ENCODE data around the gene CCDC82. TPM values are rescaled to one million over a fixed set of nuclear protein-coding genes. Genes with fewer than 3 reads are reported as not detected.

Gene CCDC82
- total and polyA plus RNA-seq, 2 donors (not counting 1 experiment from before 2014, with no cell fraction given) = 12.9 to 34.1 TPM

GRCh38 chr11:96318399-96318798 is 71.3 kb downstream of the CCDC82 start:
- no peaks in the 10 kb centered on the region for H3K27me3 Mint-ChIP-seq
- Histone ChIP-seq H3K9ac (ENCODE audit: low read length) (no peak overlapping the region), H3K36me3 (replicated peaks in 1 of 2; ENCODE audit: control extremely low read depth in 1 of 2, control insufficient read depth in 1 of 2, extremely low read depth in 1 of 2, insufficient read depth in 2 of 2, low read length in 1 of 2) (peaks cover 0 to 7% of the 10 kb centered on the region in 2 experiments), H3K4me3 (ENCODE audit: control extremely low read depth in 1 of 5, extremely low read depth in 1 of 5, insufficient read depth in 1 of 5, low read depth in 2 of 5, low read length in 4 of 5) (no peak overlapping the region), H3K4me2 (replicated peaks; ENCODE audit: low read depth, low read length, poor library complexity, severe bottlenecking) (no peak overlapping the region), H3K79me2 (ENCODE audit: control insufficient read depth, insufficient read depth, low read length) (peaks cover 76% of the 10 kb centered on the region), H3K9me3 (ENCODE audit: control extremely low read depth in 1 of 3, control insufficient read depth in 2 of 3, insufficient read depth in 1 of 3, low read length in 2 of 3) (no peaks in the 10 kb centered on the region), H3K27ac (ENCODE audit: low read length in 2 of 2) (no peak overlapping the region), H2AFZ (ENCODE audit: insufficient read depth, low read depth, low read length, poor library complexity, severe bottlenecking) (no peak overlapping the region), H3K27me3 (replicated peaks in 1 of 4; ENCODE audit: control extremely low read depth in 1 of 4, control insufficient read depth in 3 of 4, insufficient read depth in 4 of 4, low read length in 3 of 4) (no peaks in the 10 kb centered on the region), H4K20me1 (ENCODE audit: control insufficient read depth, insufficient read depth, low read length, poor library complexity, severe bottlenecking) (peaks cover 14% of the 10 kb centered on the region), H3K4me1 (ENCODE audit: control insufficient read depth in 2 of 2, insufficient read depth in 2 of 2, low read length in 2 of 2) (peaks cover 11 to 12% of the 10 kb centered on the region in 2 donors)
- intact Hi-C loops (cut with micrococcal nuclease) = no loop called here
- POLR2A ChIA-PET = no interaction called here
- no peaks in the 10 kb centered on the region for H3K9me3 Mint-ChIP-seq (ENCODE audit: insufficient read depth)
- DNase-seq (no peak), ATAC-seq (ENCODE audit: low read depth) (no peak)
- CTCF ChIA-PET = no interaction called here
- WGBS (ENCODE audit: insufficient coverage) = no CpG with 5 or more reads among the region's 1 CpG
- peaks cover 45% of the 10 kb centered on the region for H3K4me1 Mint-ChIP-seq
- no peak for TF ChIP-seq EZH2 (IDR thresholded peaks at IDR 0.05; ENCODE audit: borderline replicate concordance, insufficient read depth, low read depth, low read length, poor library complexity, severe bottlenecking)
- TF ChIP-seq CTCF (IDR thresholded peaks at IDR 0.05) = no peak
- no peak overlapping the region for H3K4me3 Mint-ChIP-seq
- no peak overlapping the region for H3K27ac Mint-ChIP-seq

- intact Hi-C loops (cut with micrococcal nuclease) = no loop called here
- no peak for DNase-seq
- Mint-ChIP-seq H3K4me1 (peaks cover 47% of the 10 kb centered on the region), H3K27me3 (no peaks in the 10 kb centered on the region), H3K4me3 (no peak overlapping the region), H3K9me3 (ENCODE audit: insufficient read depth) (no peaks in the 10 kb centered on the region), H3K27ac (no peak overlapping the region)
- peaks cover 11 to 12% of the 10 kb centered on the region in 2 donors for H3K4me1 ChIP-seq (ENCODE audit: control insufficient read depth in 2 of 2, insufficient read depth in 2 of 2, low read length in 2 of 2)
- no peak overlapping the region for H3K27ac ChIP-seq (ENCODE audit: low read length in 2 of 2)
- H3K79me2 ChIP-seq (ENCODE audit: control insufficient read depth, insufficient read depth, low read length) = peaks cover 76% of the 10 kb centered on the region
- POLR2A ChIA-PET = no interaction called here
- H3K9me3 ChIP-seq (ENCODE audit: control extremely low read depth in 1 of 3, control insufficient read depth in 2 of 3, insufficient read depth in 1 of 3, low read length in 2 of 3) = no peaks in the 10 kb centered on the region
- no peak overlapping the region for H3K9ac ChIP-seq (ENCODE audit: low read length)
- no peaks in the 10 kb centered on the region for H3K27me3 ChIP-seq (replicated peaks in 1 of 4; ENCODE audit: control extremely low read depth in 1 of 4, control insufficient read depth in 3 of 4, insufficient read depth in 4 of 4, low read length in 3 of 4)
- TF ChIP-seq CTCF (IDR thresholded peaks at IDR 0.05) (no peak), EZH2 (IDR thresholded peaks at IDR 0.05; ENCODE audit: borderline replicate concordance, insufficient read depth, low read depth, low read length, poor library complexity, severe bottlenecking) (no peak)
- CTCF ChIA-PET = no interaction called here
- H4K20me1 ChIP-seq (ENCODE audit: control insufficient read depth, insufficient read depth, low read length, poor library complexity, severe bottlenecking) = peaks cover 14% of the 10 kb centered on the region
- H3K36me3 ChIP-seq (replicated peaks in 1 of 2; ENCODE audit: control extremely low read depth in 1 of 2, control insufficient read depth in 1 of 2, extremely low read depth in 1 of 2, insufficient read depth in 2 of 2, low read length in 1 of 2) = peaks cover 0 to 7% of the 10 kb centered on the region in 2 experiments
- H2AFZ ChIP-seq (ENCODE audit: insufficient read depth, low read depth, low read length, poor library complexity, severe bottlenecking) = no peak overlapping the region
- no peak overlapping the region for H3K4me2 ChIP-seq (replicated peaks; ENCODE audit: low read depth, low read length, poor library complexity, severe bottlenecking)
- ATAC-seq (ENCODE audit: low read depth) = no peak
- no peak overlapping the region for H3K4me3 ChIP-seq (ENCODE audit: control extremely low read depth in 1 of 5, extremely low read depth in 1 of 5, insufficient read depth in 1 of 5, low read depth in 2 of 5, low read length in 4 of 5)
- WGBS (ENCODE audit: insufficient coverage) = no CpG with 5 or more reads among the region's 2 CpGs
These were observed 71.7 kb downstream of the CCDC82 start for GRCh38 chr11:96317985-96318384.

All from B cell (primary cell).